ENCODE measurements around the gene DCTN1. TPM values are rescaled to one million over a fixed set of nuclear protein-coding genes. Genes with fewer than 3 reads are reported as not detected.

The DCTN1 gene
- total RNA-seq, 3 donors from 2014 or later = 94.4 to 97.7 (median 97.6) TPM

DNA sequence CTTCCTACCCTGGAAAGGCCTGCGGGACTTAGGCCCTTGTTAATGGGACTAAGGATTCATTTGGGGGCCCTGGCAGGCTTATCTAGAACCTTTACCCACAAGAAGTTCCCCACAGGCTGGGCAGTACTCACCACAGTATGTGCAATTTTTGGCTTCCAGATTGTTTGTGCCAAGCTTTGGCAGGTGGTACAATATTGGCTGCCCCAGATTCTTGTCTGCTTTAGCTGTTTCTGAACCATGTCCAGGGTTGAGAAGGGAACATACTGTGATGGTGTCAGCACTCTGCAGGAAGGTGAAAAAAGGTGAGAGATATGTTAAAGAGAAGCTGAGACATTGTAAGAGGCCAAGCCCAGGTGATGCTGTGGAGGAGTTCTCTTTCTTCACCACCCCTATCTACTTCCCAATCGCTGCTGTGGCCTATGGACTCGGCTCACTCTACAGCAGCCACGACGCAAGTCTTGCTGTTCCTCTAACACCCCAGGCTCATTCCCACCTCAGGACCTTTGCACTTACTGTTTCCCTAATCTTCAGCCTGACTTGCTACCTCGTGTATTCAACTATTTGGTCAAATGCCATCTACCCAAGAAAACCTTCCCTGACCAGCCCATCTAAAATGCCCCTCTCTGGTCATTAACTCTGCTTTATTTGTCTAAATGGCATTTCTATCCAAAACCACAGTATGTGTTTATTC lies 46.1 kb downstream of the DCTN1 start:
- Mint-ChIP-seq H3K36me3 (ENCODE audit: insufficient read depth) (peaks cover 7% of the 10 kb centered on the region), H3K27me3 (ENCODE audit: low read depth) (no peaks in the 10 kb centered on the region), H3K4me1 (ENCODE audit: low read depth) (peaks cover 5% of the 10 kb centered on the region), H3K9me3 (no peaks in the 10 kb centered on the region), H3K4me3 (no peak overlapping the region)
- ATAC-seq (no peak), DNase-seq (no peak)

GRCh38 chr2:74333175-74333574 lies 46.9 kb downstream of the DCTN1 start:
- DNase-seq (no peak), ATAC-seq (no peak)
- Mint-ChIP-seq H3K4me3 (no peak overlapping the region), H3K9me3 (no peaks in the 10 kb centered on the region), H3K4me1 (ENCODE audit: low read depth) (peaks cover 5% of the 10 kb centered on the region), H3K36me3 (ENCODE audit: insufficient read depth) (peaks cover 10% of the 10 kb centered on the region), H3K27me3 (ENCODE audit: low read depth) (no peaks in the 10 kb centered on the region)

DNA sequence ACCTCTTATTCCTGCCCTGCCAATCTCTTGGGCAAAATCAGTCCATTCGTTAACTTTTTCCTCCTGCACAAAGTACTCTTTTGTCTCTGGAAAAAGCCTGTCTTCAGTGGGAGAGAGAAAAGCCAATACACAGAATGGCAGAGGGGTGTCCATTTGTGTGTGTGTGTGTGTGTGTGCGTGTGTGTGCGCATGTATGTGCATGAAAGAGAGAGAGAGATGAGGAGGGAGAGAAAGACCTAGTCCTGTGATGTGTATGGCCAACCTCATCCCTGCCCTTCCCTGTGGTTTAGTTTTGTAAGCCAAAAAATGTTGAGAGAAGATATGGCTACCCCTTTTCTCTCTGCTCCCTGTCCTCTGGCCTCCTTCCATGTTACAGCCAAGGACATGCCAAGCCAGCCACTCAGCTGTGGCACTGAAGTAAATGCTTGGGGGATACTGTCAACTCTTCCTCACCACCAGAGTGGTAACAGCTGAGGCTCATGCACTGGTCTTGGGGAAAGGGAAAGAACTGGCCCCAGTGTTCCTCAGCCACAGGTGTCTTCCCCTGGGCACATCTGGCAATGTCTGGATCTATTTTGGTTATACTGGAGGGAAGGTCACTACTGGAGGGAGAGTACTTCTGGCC lies 47.4 kb downstream of the DCTN1 start:
- no peaks in the 10 kb centered on the region for H3K9me3 Mint-ChIP-seq

GRCh38 chr2:74328573-74328972 lies 51.5 kb downstream of the DCTN1 start:
- no peaks in the 10 kb centered on the region for H3K4me1 Mint-ChIP-seq (ENCODE audit: low read depth)
- ATAC-seq = no peak
- H3K27me3 Mint-ChIP-seq (ENCODE audit: low read depth) = no peaks in the 10 kb centered on the region
- H3K4me3 Mint-ChIP-seq = no peak overlapping the region
- DNase-seq = no peak
- no peaks in the 10 kb centered on the region for H3K9me3 Mint-ChIP-seq
- peaks cover 15% of the 10 kb centered on the region for H3K36me3 Mint-ChIP-seq (ENCODE audit: insufficient read depth)

More for the DNA sequence above, 47.4 kb downstream of the DCTN1 start:
- H3K4me3 Mint-ChIP-seq = no peak overlapping the region
- ATAC-seq (no peak), DNase-seq (no peak)
- peaks cover 13% of the 10 kb centered on the region for H3K36me3 Mint-ChIP-seq (ENCODE audit: insufficient read depth)
- no peaks in the 10 kb centered on the region for H3K27me3 Mint-ChIP-seq (ENCODE audit: low read depth)
- peaks cover 5% of the 10 kb centered on the region for H3K4me1 Mint-ChIP-seq (ENCODE audit: low read depth)

GRCh38 chr2:74328074-74328473 lies 52.0 kb downstream of the DCTN1 start:
- Mint-ChIP-seq H3K4me3 (no peak overlapping the region), H3K36me3 (ENCODE audit: insufficient read depth) (peaks cover 13% of the 10 kb centered on the region), H3K4me1 (ENCODE audit: low read depth) (no peaks in the 10 kb centered on the region), H3K27me3 (ENCODE audit: low read depth) (no peaks in the 10 kb centered on the region), H3K9me3 (no peaks in the 10 kb centered on the region)
- no peak for DNase-seq
- ATAC-seq = no peak

GRCh38 chr2:74327627-74328026 lies 52.5 kb downstream of the DCTN1 start:
- DNase-seq = no peak
- no peaks in the 10 kb centered on the region for H3K27me3 Mint-ChIP-seq (ENCODE audit: low read depth)
- H3K4me1 Mint-ChIP-seq (ENCODE audit: low read depth) = no peaks in the 10 kb centered on the region
- H3K36me3 Mint-ChIP-seq (ENCODE audit: insufficient read depth) = peaks cover 12% of the 10 kb centered on the region
- no peaks in the 10 kb centered on the region for H3K9me3 Mint-ChIP-seq
- H3K4me3 Mint-ChIP-seq = no peak overlapping the region
- ATAC-seq = no peak

- H3K4me3 Mint-ChIP-seq = no peak overlapping the region
- ATAC-seq (no peak), DNase-seq (no peak)
- H3K9me3 Mint-ChIP-seq = no peaks in the 10 kb centered on the region
- H3K4me1 Mint-ChIP-seq (ENCODE audit: low read depth) = no peaks in the 10 kb centered on the region
- peaks cover 9% of the 10 kb centered on the region for H3K36me3 Mint-ChIP-seq (ENCODE audit: insufficient read depth)
- no peaks in the 10 kb centered on the region for H3K27me3 Mint-ChIP-seq (ENCODE audit: low read depth)
Observed at GRCh38 chr2:74327199-74327598, 52.9 kb downstream of the DCTN1 start.

DNA sequence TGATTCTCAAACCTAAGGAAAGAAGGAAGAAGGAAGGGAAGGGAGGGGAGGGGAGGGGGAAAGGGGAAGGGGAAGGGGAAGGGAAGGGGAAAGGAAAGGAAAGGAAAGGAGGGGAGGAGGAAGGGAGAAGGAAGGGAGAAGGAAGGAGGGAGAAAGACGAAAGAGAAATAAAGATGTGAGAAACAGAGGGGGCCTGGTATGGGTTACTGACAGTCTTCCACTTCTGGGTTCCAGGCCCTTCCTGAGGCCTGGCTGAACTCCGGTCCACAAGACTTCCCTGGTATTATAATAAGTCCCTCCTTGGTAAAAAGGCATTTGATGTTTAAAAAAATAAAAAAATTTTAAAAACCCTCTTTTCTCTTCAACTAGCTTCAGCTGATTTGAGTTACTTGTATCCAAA lies 54.3 kb downstream of the DCTN1 start:
- Mint-ChIP-seq H3K36me3 (ENCODE audit: insufficient read depth) (peaks cover 8% of the 10 kb centered on the region), H3K4me3 (no peak overlapping the region), H3K27me3 (ENCODE audit: low read depth) (no peaks in the 10 kb centered on the region), H3K9me3 (no peaks in the 10 kb centered on the region), H3K4me1 (ENCODE audit: low read depth) (no peaks in the 10 kb centered on the region)
- no peak for DNase-seq
- ATAC-seq = no peak

- Mint-ChIP-seq H3K36me3 (ENCODE audit: insufficient read depth) (peaks cover 3% of the 10 kb centered on the region), H3K27me3 (ENCODE audit: low read depth) (no peaks in the 10 kb centered on the region), H3K4me1 (ENCODE audit: low read depth) (no peaks in the 10 kb centered on the region), H3K9me3 (no peaks in the 10 kb centered on the region), H3K4me3 (no peak overlapping the region)
- DNase-seq (no peak), ATAC-seq (no peak)
Observed at GRCh38 chr2:74321737-74322136, 58.4 kb downstream of the DCTN1 start.

- Mint-ChIP-seq H3K27me3 (ENCODE audit: low read depth) (no peaks in the 10 kb centered on the region), H3K4me1 (ENCODE audit: low read depth) (no peaks in the 10 kb centered on the region), H3K36me3 (ENCODE audit: insufficient read depth) (peaks cover 16% of the 10 kb centered on the region), H3K4me3 (no peak overlapping the region), H3K9me3 (no peaks in the 10 kb centered on the region)
- DNase-seq (no peak), ATAC-seq (no peak)
Observed at GRCh38 chr2:74317701-74318100, 62.4 kb downstream of the DCTN1 start.

- Mint-ChIP-seq H3K36me3 (ENCODE audit: insufficient read depth) (peaks cover 16% of the 10 kb centered on the region), H3K27me3 (ENCODE audit: low read depth) (no peaks in the 10 kb centered on the region), H3K4me3 (no peak overlapping the region), H3K9me3 (no peaks in the 10 kb centered on the region), H3K4me1 (ENCODE audit: low read depth) (no peaks in the 10 kb centered on the region)
- DNase-seq = no peak
- no peak for ATAC-seq
Observed at GRCh38 chr2:74316627-74317295, 63.4 kb downstream of the DCTN1 start.

DNA sequence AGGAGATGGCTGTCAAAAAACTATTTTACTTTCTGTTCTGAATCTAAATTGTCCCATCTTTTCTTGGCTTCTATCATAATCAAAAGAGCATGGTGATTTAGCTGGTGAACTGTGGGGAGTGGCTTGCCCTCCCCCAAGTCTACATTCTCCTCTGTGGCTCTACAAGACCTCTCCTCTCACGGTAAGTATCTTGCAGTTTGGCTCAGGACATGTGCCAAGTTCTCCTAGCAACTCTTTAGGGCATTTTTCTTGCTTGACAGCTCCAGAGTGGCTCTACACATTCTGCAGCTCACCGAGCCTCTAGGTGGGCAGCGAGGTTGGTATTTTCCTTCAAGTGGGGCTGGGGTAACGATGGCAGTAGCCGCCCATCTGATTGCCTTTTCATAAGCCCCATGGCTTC lies 66.0 kb downstream of the DCTN1 start:
- no peak for ATAC-seq
- no peak for DNase-seq
- Mint-ChIP-seq H3K36me3 (ENCODE audit: insufficient read depth) (peaks cover 21% of the 10 kb centered on the region), H3K9me3 (no peaks in the 10 kb centered on the region), H3K27me3 (ENCODE audit: low read depth) (no peaks in the 10 kb centered on the region), H3K4me1 (ENCODE audit: low read depth) (no peaks in the 10 kb centered on the region), H3K4me3 (no peak overlapping the region)

DNA sequence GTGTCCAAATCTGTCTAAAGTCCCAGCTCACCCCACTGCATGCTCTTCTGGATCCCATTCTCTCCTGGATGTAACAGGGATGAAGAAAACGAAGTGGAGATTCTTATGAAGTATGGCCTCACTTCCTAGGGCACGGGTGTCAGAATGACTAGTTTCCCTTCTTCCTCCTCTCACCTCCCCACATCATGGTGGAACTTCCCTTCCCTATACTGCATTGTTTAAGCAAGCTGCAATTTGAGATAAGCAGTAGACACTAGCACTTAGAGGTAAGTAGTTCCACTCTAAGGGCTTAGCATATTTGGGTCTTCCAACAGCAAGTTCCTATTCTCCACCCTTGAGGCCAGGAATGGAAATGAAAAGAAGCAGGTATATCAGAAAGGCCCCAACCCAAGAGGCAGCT lies 66.6 kb downstream of the DCTN1 start:
- no peaks in the 10 kb centered on the region for H3K9me3 Mint-ChIP-seq
- peaks cover 21% of the 10 kb centered on the region for H3K36me3 Mint-ChIP-seq (ENCODE audit: insufficient read depth)
- no peaks in the 10 kb centered on the region for H3K27me3 Mint-ChIP-seq (ENCODE audit: low read depth)
- ATAC-seq (no peak), DNase-seq (no peak)
- H3K4me3 Mint-ChIP-seq = no peak overlapping the region
- H3K4me1 Mint-ChIP-seq (ENCODE audit: low read depth) = no peaks in the 10 kb centered on the region

GRCh38 chr2:74312913-74313312 lies 67.2 kb downstream of the DCTN1 start:
- ATAC-seq (no peak), DNase-seq (no peak)
- Mint-ChIP-seq H3K36me3 (ENCODE audit: insufficient read depth) (peaks cover 21% of the 10 kb centered on the region), H3K9me3 (no peaks in the 10 kb centered on the region), H3K4me1 (ENCODE audit: low read depth) (no peaks in the 10 kb centered on the region), H3K27me3 (ENCODE audit: low read depth) (no peaks in the 10 kb centered on the region), H3K4me3 (no peak overlapping the region)
